Endothelial cell of umbilical vein (primary cell): ENCODE data around the gene CGNL1. TPM values are rescaled to one million over a fixed set of nuclear protein-coding genes. Genes with fewer than 3 reads are reported as not detected.
A peak's percentile ranks its signal among the peaks of the same experiment; 100 is the strongest.

Source experiments
- BruUV-seq: library from RNA; stranded (reverse); fragments of 400-500 nt; replicated peaks from 2 replicates; lab custom pipeline; 2021; lab: Mats Ljungman, UMichigan
- CTCF ChIA-PET: fragments of 300-600, 350-600 bp; sonication (Branson Sonifier 250); formaldehyde crosslinking; loops from one replicate; lab custom pipeline; 2021; ENCODE audit warnings: antibody characterized with exemption, inconsistent platforms; lab: Charles Lee
- POLR2A ChIA-PET: fragments of 300-600, 350-600 bp; sonication (Branson Sonifier 250); formaldehyde crosslinking; loops from one replicate; lab custom pipeline; 2021; ENCODE audit warnings: antibody characterized with exemption, inconsistent platforms; lab: Charles Lee
- DNase-seq: peaks from one replicate; pipeline ENCODE4 v3.0.0-alpha.2; 2011; ENCODE audit warnings: low read depth, low spot score
- FAIRE-seq: peaks from 2 replicates; lab custom pipeline; 2011; peaks lifted over from hg19 to GRCh38; lab: Jason Lieb, UNC
- H2AFZ ChIP-seq: 2 replicates; pipeline ENCODE4 v1.6.0; 2012; ENCODE audit warnings: low read depth, low read length, control low read depth, inconsistent platforms
- H3K27ac ChIP-seq: 2 replicates; pipeline ENCODE4 v1.5.1; 2011; ENCODE audit warnings: low read depth, mild to moderate bottlenecking, control low read depth, low read length, moderate library complexity; ENCODE audit not compliant: insufficient read depth
- H3K27me3 ChIP-seq, 2 experiments: 2 replicates each; pipeline versions ENCODE4 v1.6.0 to v1.6.1; 2011; ENCODE audit warnings: low read length in 2 of 2, mixed read lengths in 1 of 2; ENCODE audit not compliant: control insufficient read depth in 2 of 2, insufficient read depth in 2 of 2
- H3K36me3 ChIP-seq, 2 experiments: 2 replicates in 1 of 2; 3 replicates in 1 of 2; pipeline ENCODE4 v1.5.1; 2011; ENCODE audit warnings: low read length in 2 of 2, mild to moderate bottlenecking in 1 of 2, moderate library complexity in 1 of 2; ENCODE audit not compliant: control insufficient read depth in 2 of 2, insufficient read depth in 2 of 2; ENCODE audit errors: extremely low read depth in 1 of 2
- H3K4me1 ChIP-seq: 3 replicates; pipeline ENCODE4 v1.5.1; 2011; ENCODE audit warnings: mild to moderate bottlenecking, low read length; ENCODE audit not compliant: control insufficient read depth, insufficient read depth; ENCODE audit errors: extremely low read depth
- H3K4me2 ChIP-seq: 2 replicates; pipeline ENCODE4 v1.6.1; 2011; ENCODE audit warnings: low read length, control low read depth, mixed read lengths; ENCODE audit not compliant: insufficient read depth
- H3K4me3 ChIP-seq, 3 experiments: fragments of 200-600 bp in 1 of 3; sonication (generic), shearing (Covaris generic) in 1 of 3; replicated peaks in 1 of 3; 2 replicates each; pipeline ENCODE4 v1.5.1; 2011 to 2016; ENCODE audit warnings: control low read depth in 3 of 3, low read length in 3 of 3, mild to moderate bottlenecking in 2 of 3, inconsistent platforms in 1 of 3, low read depth in 1 of 3, moderate library complexity in 1 of 3; ENCODE audit not compliant: insufficient read depth in 1 of 3
- H3K79me2 ChIP-seq: 2 replicates; pipeline ENCODE4 v1.6.0; 2012; ENCODE audit warnings: low read length, inconsistent platforms; ENCODE audit not compliant: control insufficient read depth, insufficient read depth
- H3K9ac ChIP-seq: replicated peaks from 2 replicates; pipeline ENCODE3; 2011; ENCODE audit warnings: low read length, control low read depth; ENCODE audit not compliant: insufficient read depth; ENCODE audit errors: extremely low read depth
- H3K9me1 ChIP-seq: replicated peaks from 3 replicates; pipeline ENCODE4 v1.6.0; 2011; ENCODE audit warnings: mild to moderate bottlenecking, low read length; ENCODE audit not compliant: control insufficient read depth, insufficient read depth; ENCODE audit errors: extremely low read depth
- H3K9me3 ChIP-seq: replicated peaks from 2 replicates; pipeline ENCODE4 v1.5.1; 2012; ENCODE audit warnings: low read length, inconsistent platforms; ENCODE audit not compliant: control insufficient read depth, insufficient read depth
- H4K20me1 ChIP-seq: replicated peaks from 2 replicates; pipeline ENCODE3; 2011; ENCODE audit warnings: mild to moderate bottlenecking, low read length; ENCODE audit not compliant: control insufficient read depth, insufficient read depth; ENCODE audit errors: extremely low read depth
- CTCF ChIP-seq, 2 donors: IDR thresholded peaks; 1 replicate in 1 of 2; 2 replicates in 1 of 2; pipeline ENCODE4 v1.5.1; 2011; ENCODE audit warnings: low read length in 2 of 2, mild to moderate bottlenecking in 2 of 2, moderate library complexity in 2 of 2, control low read depth in 1 of 2, inconsistent platforms in 1 of 2, low read depth in 1 of 2; ENCODE audit not compliant: insufficient read depth in 1 of 2; ENCODE audit errors: extremely low read depth in 1 of 2
- EZH2 ChIP-seq: IDR thresholded peaks from 2 replicates; pipeline ENCODE4 v1.6.1; 2012; ENCODE audit warnings: borderline replicate concordance, low read depth, mild to moderate bottlenecking, moderate library complexity, low read length, inconsistent platforms; ENCODE audit not compliant: severe bottlenecking
- FOS ChIP-seq: IDR thresholded peaks from 2 replicates; pipeline ENCODE4 v1.6.1; 2011; ENCODE audit warnings: mild to moderate bottlenecking, low read length, moderate library complexity, borderline replicate concordance; ENCODE audit not compliant: insufficient read depth
- GATA2 ChIP-seq: IDR thresholded peaks from 2 replicates; pipeline ENCODE4 v1.7.0; 2011; ENCODE audit warnings: low read depth, mild to moderate bottlenecking, moderate library complexity, mixed read lengths, low read length; ENCODE audit not compliant: insufficient read length, insufficient read depth
- JUN ChIP-seq: IDR thresholded peaks from 2 replicates; pipeline ENCODE4 v1.6.1; 2011; ENCODE audit warnings: borderline replicate concordance, low read depth; ENCODE audit not compliant: insufficient read length, insufficient read depth
- MAX ChIP-seq: IDR thresholded peaks from 2 replicates; pipeline ENCODE4 v1.6.1; 2011; ENCODE audit not compliant: insufficient read depth, insufficient read length
- MYC ChIP-seq: IDR thresholded peaks from one replicate; pipeline ENCODE4 v1.6.1; 2011; ENCODE audit warnings: mild to moderate bottlenecking, low read depth, low read length
- POLR2A ChIP-seq: IDR thresholded peaks from 2 replicates; pipeline ENCODE4 v1.6.1; 2012; ENCODE audit warnings: low read depth, mild to moderate bottlenecking, control low read depth, low read length
- POLR2AphosphoS5 ChIP-seq: IDR thresholded peaks from 2 replicates; pipeline ENCODE4 v1.6.1; 2012; ENCODE audit warnings: low read depth, mild to moderate bottlenecking, control low read depth, low read length, moderate library complexity; ENCODE audit not compliant: insufficient read depth
- dilution Hi-C: fragments of 300-500 bp; cut with MboI; formaldehyde crosslinking; loops from one replicate; pipeline ENCODE4 v1.15.0; 2019; ENCODE audit warnings: low sequenced_read_pairs; ENCODE audit not compliant: extremely low pct_ligation_motif_present
- intact Hi-C: fragments of 100-400 bp; cut with micrococcal nuclease; formaldehyde crosslinking; loops from one replicate; pipeline ENCODE4 v1.10.0; 2022
- polyA plus RNA-seq, 4 experiments: library from polyadenylated mRNA; depleted of rRNA in 3 of 4; stranded (reverse) in 3 of 4; unstranded in 1 of 4; fragments of >200 nt; gene quantifications; 2 replicates each; pipeline versions ENCODE4 v1.2.1 to v1.2.3, GENCODE V29; 2011 to 2012; ENCODE audit warnings: missing spikeins in 1 of 4
- total RNA-seq: library from RNA; stranded (reverse); gene quantifications from 2 replicates; pipeline ENCODE4 v1.2.3, GENCODE V29; 2021

The CGNL1 gene
- total and polyA plus RNA-seq, 2 donors (not counting 3 experiments of a cell fraction or from before 2014, with no cell fraction given) = 6.9 to 27.1 TPM

DNA sequence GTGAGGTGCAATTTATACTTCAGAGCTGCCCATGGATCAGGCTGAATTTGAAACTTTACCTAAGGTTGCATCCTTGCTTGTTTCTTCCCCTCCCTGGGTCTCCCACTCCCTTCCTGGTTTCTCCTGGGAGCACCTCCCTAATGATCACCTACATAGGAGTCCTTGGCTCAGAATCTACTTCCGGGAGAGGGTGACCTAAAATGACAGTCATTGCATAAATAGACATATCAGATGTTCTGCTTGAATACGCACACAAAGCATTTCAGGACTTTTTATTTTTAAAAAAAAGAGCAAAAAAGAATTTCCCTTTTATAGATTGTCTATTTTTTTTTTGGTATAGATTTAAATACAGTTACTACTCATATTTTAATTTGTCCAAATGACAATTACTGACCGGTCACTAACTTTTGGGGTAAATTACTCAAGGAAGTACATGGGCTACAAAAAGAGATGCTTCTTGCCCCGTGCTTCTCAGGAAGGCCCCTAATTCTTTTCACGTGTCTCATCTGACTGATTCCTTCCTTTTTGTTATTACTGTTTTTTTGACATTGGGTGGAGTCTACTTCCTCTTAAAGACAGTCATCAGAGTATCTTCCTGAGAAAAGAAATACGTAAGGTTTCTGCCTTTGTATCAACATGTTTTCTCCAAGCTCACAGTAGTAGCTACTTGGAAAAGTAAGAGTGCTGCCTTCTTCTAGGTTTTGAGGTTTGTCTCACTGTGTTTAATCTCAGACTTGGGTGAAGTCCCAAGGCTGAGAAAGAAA lies 210.5 kb downstream of the CGNL1 start:
- H3K4me1 ChIP-seq = peaks cover 13% of the 10 kb centered on the region
- DNase-seq (no peak), FAIRE-seq (peak; percentile 66)
- H3K4me3 ChIP-seq = no peak overlapping the region
- no peaks in the 10 kb centered on the region for H3K36me3 ChIP-seq
- ChIA-PET POLR2A (no interaction called here), CTCF (interaction anchor here (0.9 to 1.6 kb wide), 4 partner anchors 8 to 27 kb away, joined by 3 to 5 read pairs (median 3); no protein-coding TSS in a partner anchor)
- no peaks in the 10 kb centered on the region for H3K27me3 ChIP-seq
- dilution Hi-C loops = no loop called here
- H3K4me2 ChIP-seq = no peak overlapping the region
- peak overlapping the region; percentile 19 for H2AFZ ChIP-seq
- BruUV-seq = no TSS peak
- H3K9ac ChIP-seq = no peak overlapping the region
- H3K9me3 ChIP-seq = no peaks in the 10 kb centered on the region
- TF ChIP-seq FOS (peak; percentile 47), GATA2 (no peak), POLR2AphosphoS5 (no peak), MAX (no peak)
- H3K27ac ChIP-seq = no peak overlapping the region
- intact Hi-C loops = no loop called here
- H3K79me2 ChIP-seq = no peaks in the 10 kb centered on the region
- H4K20me1 ChIP-seq = no peaks in the 10 kb centered on the region
- H3K9me1 ChIP-seq = no peaks in the 10 kb centered on the region

DNA sequence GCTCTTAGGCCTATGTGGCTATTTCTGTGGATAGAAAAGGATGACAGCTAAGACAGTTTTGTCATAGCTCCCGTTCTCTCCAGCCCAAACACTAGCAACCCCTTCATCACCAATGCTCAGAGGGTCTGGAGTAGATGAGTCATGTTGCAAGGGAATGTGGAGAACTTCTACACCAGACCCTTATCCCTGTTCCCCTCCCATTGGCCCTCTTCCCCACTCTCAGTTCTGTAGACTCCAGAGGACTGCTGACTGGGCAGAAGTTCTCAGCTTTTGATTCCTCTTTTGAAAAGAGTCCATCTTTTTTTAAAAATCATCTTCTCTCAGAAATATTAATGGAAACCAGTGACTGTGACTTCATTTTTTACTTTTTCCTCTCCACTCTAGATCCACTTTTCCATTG lies 213.0 kb downstream of the CGNL1 start:
- H3K4me3 ChIP-seq = no peak overlapping the region
- POLR2A ChIA-PET = no interaction called here
- H2AFZ ChIP-seq = no peak overlapping the region
- FAIRE-seq = no peak
- no peaks in the 10 kb centered on the region for H4K20me1 ChIP-seq
- dilution Hi-C loops = no loop called here
- H3K27me3 ChIP-seq = no peaks in the 10 kb centered on the region
- CTCF ChIA-PET = interaction anchor here (1.5 to 1.8 kb wide), 2 partner anchors 28 to 29 kb away, joined by 5 to 7 read pairs; no protein-coding TSS in a partner anchor
- no peak for DNase-seq
- no peak overlapping the region for H3K4me2 ChIP-seq
- intact Hi-C loops = no loop called here
- H3K9me1 ChIP-seq = no peaks in the 10 kb centered on the region
- no peak overlapping the region for H3K9ac ChIP-seq
- no peak for TF ChIP-seq MAX
- no peak for TF ChIP-seq CTCF (IDR thresholded peaks at IDR 0.05; ENCODE audit: extremely low read depth in 1 of 2, insufficient read depth in 1 of 2, low read depth in 1 of 2, low read length in 2 of 2)
- TF ChIP-seq MYC = no peak
- no peak for TF ChIP-seq POLR2AphosphoS5
- no peak for TF ChIP-seq GATA2
- TF ChIP-seq EZH2 = no peak
- no peak for TF ChIP-seq FOS
- no peak for TF ChIP-seq JUN
- TF ChIP-seq POLR2A = no peak
- peaks cover 18% of the 10 kb centered on the region for H3K4me1 ChIP-seq
- no peaks in the 10 kb centered on the region for H3K36me3 ChIP-seq
- H3K9me3 ChIP-seq = no peaks in the 10 kb centered on the region
- H3K27ac ChIP-seq = no peak overlapping the region
- BruUV-seq = no TSS peak
- H3K79me2 ChIP-seq = no peaks in the 10 kb centered on the region
